ENCODE data around the gene TOP3A.

DNA sequence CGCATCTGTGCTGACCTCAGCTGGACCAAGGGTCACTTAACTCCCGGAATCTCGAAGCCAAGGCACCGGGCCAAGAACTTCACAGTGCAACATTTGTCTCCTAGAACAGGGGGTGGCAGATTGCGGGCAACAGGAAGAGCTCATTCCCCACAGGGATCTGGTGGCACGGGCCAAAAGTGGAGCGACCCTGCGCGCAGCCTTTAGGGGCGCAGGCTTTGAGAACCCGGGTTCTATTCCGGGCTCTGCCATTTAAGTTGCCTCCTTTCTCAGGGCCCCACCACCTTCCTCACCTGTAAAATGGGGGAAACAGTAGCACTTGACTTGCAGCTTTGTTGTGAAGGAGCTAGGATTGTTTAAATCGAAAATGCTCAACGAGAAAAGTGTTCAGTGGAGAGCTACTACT lies 47.9 kb upstream of the TOP3A start:
- TF ChIP-seq POLR2AphosphoS5 (IDR thresholded peaks at IDR 0.05) (no peak), POLR2A (IDR thresholded peaks at IDR 0.05) (no peak)
- TF ChIP-seq, protein P1, sequence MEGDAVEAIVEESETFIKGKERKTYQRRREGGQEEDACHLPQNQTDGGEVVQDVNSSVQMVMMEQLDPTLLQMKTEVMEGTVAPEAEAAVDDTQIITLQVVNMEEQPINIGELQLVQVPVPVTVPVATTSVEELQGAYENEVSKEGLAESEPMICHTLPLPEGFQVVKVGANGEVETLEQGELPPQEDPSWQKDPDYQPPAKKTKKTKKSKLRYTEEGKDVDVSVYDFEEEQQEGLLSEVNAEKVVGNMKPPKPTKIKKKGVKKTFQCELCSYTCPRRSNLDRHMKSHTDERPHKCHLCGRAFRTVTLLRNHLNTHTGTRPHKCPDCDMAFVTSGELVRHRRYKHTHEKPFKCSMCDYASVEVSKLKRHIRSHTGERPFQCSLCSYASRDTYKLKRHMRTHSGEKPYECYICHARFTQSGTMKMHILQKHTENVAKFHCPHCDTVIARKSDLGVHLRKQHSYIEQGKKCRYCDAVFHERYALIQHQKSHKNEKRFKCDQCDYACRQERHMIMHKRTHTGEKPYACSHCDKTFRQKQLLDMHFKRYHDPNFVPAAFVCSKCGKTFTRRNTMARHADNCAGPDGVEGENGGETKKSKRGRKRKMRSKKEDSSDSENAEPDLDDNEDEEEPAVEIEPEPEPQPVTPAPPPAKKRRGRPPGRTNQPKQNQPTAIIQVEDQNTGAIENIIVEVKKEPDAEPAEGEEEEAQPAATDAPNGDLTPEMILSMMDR (IDR thresholded peaks at IDR 0.05), result no peak

Data from prostate gland (tissue), 2 donors.